ENCODE measurements around the gene REPS2. TPM values are rescaled to one million over a fixed set of nuclear protein-coding genes. Genes with fewer than 3 reads are reported as not detected.

REPS2 gene
- total RNA-seq, 2 donors from 2014 or later, result 15.8 to 19.7 TPM

DNA sequence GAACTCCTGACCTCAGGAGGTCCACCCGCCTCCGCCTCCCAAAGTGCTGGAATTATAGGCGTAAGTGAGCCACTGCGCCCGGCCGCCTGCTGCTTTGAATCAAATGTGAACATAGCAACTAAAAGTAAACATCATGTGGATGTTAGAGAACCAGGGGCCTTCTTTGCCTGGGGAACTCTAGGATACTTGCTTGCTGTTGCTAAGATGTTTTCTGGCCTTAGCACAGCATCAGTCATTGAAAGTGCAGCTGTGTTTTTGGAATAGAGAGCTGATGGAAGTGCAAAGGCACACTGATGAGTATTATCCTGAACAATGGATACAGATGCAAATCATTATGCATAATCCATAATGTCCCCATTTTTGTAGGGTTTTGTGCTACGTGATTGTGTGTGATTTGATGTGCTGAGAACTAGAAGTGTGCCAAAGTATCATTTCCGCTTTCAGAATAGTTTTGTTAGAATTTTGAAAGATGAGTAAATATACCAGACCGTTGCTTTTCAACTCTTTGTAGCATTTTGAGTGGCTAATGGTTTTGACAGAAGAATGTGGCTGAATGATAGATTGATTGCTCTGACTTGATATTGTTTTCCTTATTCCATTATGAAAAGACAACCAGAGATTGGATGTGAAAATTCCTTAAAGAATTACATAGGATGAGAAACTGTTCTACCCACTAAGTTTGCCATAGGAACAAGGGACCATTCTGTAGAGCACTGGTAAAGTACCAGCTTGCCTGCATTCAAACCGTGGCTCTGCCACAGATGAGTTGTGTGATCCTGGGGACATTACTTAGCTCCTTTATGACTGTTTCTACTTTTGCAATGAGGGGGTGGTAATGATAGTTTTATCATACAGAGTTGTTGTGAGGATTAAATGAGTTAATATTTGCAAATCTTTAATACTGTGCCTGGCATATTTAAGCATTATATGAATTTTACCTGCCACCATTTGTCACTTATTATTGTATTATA, 74.7 kb downstream of the REPS2 start:
- H3K27ac ChIP-seq, result no peak overlapping the region
- no peaks in the 10 kb centered on the region for H3K4me1 ChIP-seq
- 85 to 90% methylated on average over 8 to 10 of the region's 10 CpGs for WGBS, 2 donors
- H3K9me3 ChIP-seq, result no peaks in the 10 kb centered on the region
- H3K27me3 ChIP-seq, result no peaks in the 10 kb centered on the region
- ATAC-seq, result no peak
- no peak for TF ChIP-seq POLR2A (IDR thresholded peaks at IDR 0.05)
- TF ChIP-seq, protein P1, sequence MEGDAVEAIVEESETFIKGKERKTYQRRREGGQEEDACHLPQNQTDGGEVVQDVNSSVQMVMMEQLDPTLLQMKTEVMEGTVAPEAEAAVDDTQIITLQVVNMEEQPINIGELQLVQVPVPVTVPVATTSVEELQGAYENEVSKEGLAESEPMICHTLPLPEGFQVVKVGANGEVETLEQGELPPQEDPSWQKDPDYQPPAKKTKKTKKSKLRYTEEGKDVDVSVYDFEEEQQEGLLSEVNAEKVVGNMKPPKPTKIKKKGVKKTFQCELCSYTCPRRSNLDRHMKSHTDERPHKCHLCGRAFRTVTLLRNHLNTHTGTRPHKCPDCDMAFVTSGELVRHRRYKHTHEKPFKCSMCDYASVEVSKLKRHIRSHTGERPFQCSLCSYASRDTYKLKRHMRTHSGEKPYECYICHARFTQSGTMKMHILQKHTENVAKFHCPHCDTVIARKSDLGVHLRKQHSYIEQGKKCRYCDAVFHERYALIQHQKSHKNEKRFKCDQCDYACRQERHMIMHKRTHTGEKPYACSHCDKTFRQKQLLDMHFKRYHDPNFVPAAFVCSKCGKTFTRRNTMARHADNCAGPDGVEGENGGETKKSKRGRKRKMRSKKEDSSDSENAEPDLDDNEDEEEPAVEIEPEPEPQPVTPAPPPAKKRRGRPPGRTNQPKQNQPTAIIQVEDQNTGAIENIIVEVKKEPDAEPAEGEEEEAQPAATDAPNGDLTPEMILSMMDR (IDR thresholded peaks at IDR 0.05), result no peak
- DNase-seq, result no peak
- no peaks in the 10 kb centered on the region for H3K36me3 ChIP-seq (replicated peaks in 1 of 2; ENCODE audit: insufficient read depth in 1 of 2, low read depth in 2 of 2)
- no peak overlapping the region for H3K4me3 ChIP-seq
- intact Hi-C loops (cut with DNase I), result no loop called here

- DNase-seq (no peak), ATAC-seq (no peak)
- WGBS, 2 donors, result 58 to 83% methylated on average over 10 of the region's 10 CpGs
These were observed 75.6 kb downstream of the REPS2 start for GRCh38 chrX:17021851-17022604.

GRCh38 chrX:17023661-17024060, 77.2 kb downstream of the REPS2 start:
- peaks cover 4% of the 10 kb centered on the region for H3K4me1 ChIP-seq
- WGBS, 2 donors, result 90 to 100% methylated on average over 2 of the region's 2 CpGs
- no peak overlapping the region for H3K4me3 ChIP-seq
- H3K27me3 ChIP-seq, result no peaks in the 10 kb centered on the region
- H3K9me3 ChIP-seq, result no peaks in the 10 kb centered on the region
- ATAC-seq, result no peak
- no peak for DNase-seq
- no peak overlapping the region for H3K27ac ChIP-seq
- TF ChIP-seq POLR2A (IDR thresholded peaks at IDR 0.05), result no peak
- TF ChIP-seq, protein P1 (IDR thresholded peaks at IDR 0.05), result no peak
- no peaks in the 10 kb centered on the region for H3K36me3 ChIP-seq (replicated peaks in 1 of 2; ENCODE audit: insufficient read depth in 1 of 2, low read depth in 2 of 2)
- intact Hi-C loops (cut with DNase I), result no loop called here

More at GRCh38 chrX:17021851-17022604, 75.6 kb downstream of the REPS2 start:
- H3K4me3 ChIP-seq, result no peak overlapping the region
- intact Hi-C loops (cut with DNase I), result no loop called here
- no peaks in the 10 kb centered on the region for H3K27me3 ChIP-seq
- H3K36me3 ChIP-seq (replicated peaks in 1 of 2; ENCODE audit: insufficient read depth in 1 of 2, low read depth in 2 of 2), result no peaks in the 10 kb centered on the region
- H3K9me3 ChIP-seq, result no peaks in the 10 kb centered on the region
- no peaks in the 10 kb centered on the region for H3K4me1 ChIP-seq
- no peak for TF ChIP-seq POLR2A (IDR thresholded peaks at IDR 0.05)
- TF ChIP-seq, protein P1 (IDR thresholded peaks at IDR 0.05), result no peak
- no peak overlapping the region for H3K27ac ChIP-seq

DNA sequence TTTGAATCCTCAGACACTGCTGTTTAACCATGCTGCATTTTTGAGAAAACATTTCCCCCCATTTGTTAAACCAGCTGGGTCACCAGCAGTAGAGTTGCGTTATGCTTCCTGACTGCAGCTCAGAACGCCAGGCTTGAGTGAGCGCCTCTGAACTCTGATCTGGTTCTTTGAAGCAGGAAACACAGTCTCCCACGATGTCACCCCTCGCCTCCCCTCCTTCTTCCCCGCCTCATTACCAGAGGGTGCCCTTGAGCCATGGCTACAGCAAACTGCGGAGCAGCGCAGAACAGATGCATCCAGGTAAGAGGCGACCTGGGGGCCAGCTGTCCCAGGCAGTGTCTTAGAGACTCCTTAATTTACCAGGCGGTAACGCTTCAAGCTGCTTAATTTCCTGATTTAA, 78.4 kb downstream of the REPS2 start:
- no peak overlapping the region for H3K4me3 ChIP-seq
- ATAC-seq (peak; percentile 40), DNase-seq (peak in 2 of 4 donors; percentile 8 to 17)
- no peaks in the 10 kb centered on the region for H3K9me3 ChIP-seq
- no peak overlapping the region for H3K27ac ChIP-seq
- TF ChIP-seq POLR2A (IDR thresholded peaks at IDR 0.05), result no peak
- TF ChIP-seq, protein P1 (IDR thresholded peaks at IDR 0.05), result no peak
- H3K27me3 ChIP-seq, result no peaks in the 10 kb centered on the region
- peaks cover 12% of the 10 kb centered on the region for H3K4me1 ChIP-seq
- 47 to 66% methylated on average over 10 to 11 of the region's 11 CpGs for WGBS, 2 donors
- no peaks in the 10 kb centered on the region for H3K36me3 ChIP-seq (replicated peaks in 1 of 2; ENCODE audit: insufficient read depth in 1 of 2, low read depth in 2 of 2)
- intact Hi-C loops (cut with DNase I), result no loop called here

Measured in body of pancreas (tissue), 4 donors.